Measurements from ENCODE around the gene AKT1. TPM values are rescaled to one million over a fixed set of nuclear protein-coding genes. Genes with fewer than 3 reads are reported as not detected.
"Not testable (repeated sequence)": the region's sequence is repeated elsewhere in the genome, so short reads cannot be mapped to it uniquely, and the experiment has no call there.

AKT1 gene
- total and polyA plus RNA-seq, 12 donors, result 66.4 to 300 (median 195) TPM

- H3K4me3 ChIP-seq, result peak overlapping the region in 1 of 4 donors; percentile 49
- H3K36me3 ChIP-seq (replicated peaks in 1 of 2), result no peaks in the 10 kb centered on the region
- 0 to 2% (median 1%) methylated on average over 6 to 69 of the region's 69 CpGs for WGBS, 4 donors
- no peaks in the 10 kb centered on the region for H3K9me3 ChIP-seq (replicated peaks in 1 of 3)
- peaks cover 42% of the 10 kb centered on the region for H3K27me3 ChIP-seq
- TF ChIP-seq, protein P1, sequence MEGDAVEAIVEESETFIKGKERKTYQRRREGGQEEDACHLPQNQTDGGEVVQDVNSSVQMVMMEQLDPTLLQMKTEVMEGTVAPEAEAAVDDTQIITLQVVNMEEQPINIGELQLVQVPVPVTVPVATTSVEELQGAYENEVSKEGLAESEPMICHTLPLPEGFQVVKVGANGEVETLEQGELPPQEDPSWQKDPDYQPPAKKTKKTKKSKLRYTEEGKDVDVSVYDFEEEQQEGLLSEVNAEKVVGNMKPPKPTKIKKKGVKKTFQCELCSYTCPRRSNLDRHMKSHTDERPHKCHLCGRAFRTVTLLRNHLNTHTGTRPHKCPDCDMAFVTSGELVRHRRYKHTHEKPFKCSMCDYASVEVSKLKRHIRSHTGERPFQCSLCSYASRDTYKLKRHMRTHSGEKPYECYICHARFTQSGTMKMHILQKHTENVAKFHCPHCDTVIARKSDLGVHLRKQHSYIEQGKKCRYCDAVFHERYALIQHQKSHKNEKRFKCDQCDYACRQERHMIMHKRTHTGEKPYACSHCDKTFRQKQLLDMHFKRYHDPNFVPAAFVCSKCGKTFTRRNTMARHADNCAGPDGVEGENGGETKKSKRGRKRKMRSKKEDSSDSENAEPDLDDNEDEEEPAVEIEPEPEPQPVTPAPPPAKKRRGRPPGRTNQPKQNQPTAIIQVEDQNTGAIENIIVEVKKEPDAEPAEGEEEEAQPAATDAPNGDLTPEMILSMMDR (IDR thresholded peaks at IDR 0.05), result no peak
- no peak for TF ChIP-seq POLR2A (IDR thresholded peaks at IDR 0.05)
- peaks cover 13 to 14% of the 10 kb centered on the region in 2 donors for H3K4me1 ChIP-seq (replicated peaks in 1 of 2)
- H3K27ac ChIP-seq, result no peak overlapping the region
- intact Hi-C loops (cut with DNase I), result no loop called here
- no peak for DNase-seq
Measured at GRCh38 chr14:104843442-104844305, 48.1 kb upstream of the AKT1 start.

- Histone ChIP-seq H3K27me3 (peaks cover 42% of the 10 kb centered on the region), H3K36me3 (replicated peaks in 1 of 2) (no peaks in the 10 kb centered on the region), H3K4me1 (replicated peaks in 1 of 2) (peaks cover 13 to 14% of the 10 kb centered on the region in 2 donors), H3K27ac (no peak overlapping the region), H3K9me3 (replicated peaks in 1 of 3) (no peaks in the 10 kb centered on the region), H3K4me3 (peak overlapping the region in 1 of 4 donors; percentile 49)
- no peak for DNase-seq
- intact Hi-C loops (cut with DNase I), result no loop called here
- TF ChIP-seq, protein P1 (IDR thresholded peaks at IDR 0.05), result no peak
- no peak for TF ChIP-seq POLR2A (IDR thresholded peaks at IDR 0.05)
- 40 to 50% (median 41%) methylated on average over 7 to 13 of the region's 13 CpGs for WGBS, 4 donors
Measured at GRCh38 chr14:104843006-104843405, 47.5 kb upstream of the AKT1 start.

DNA sequence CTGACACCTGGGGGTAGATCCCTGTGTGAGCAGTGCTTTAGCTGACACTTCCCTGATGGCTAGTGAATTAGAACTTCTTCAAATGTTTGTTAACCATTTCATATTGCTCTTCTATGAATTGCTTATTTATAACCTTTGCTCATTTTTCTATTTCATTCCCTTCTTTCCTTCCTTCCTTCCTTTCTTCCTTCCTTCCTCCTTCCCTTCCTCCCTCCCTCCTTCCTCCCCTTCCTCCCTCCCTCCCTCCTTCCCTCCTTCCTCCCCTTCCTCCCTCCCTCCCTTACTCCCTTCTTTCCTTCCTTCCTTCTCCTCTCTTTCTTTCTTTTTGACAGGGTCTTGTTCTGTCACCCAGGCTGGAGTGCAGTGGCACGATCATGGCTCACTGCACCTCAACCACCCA lies 46.2 kb upstream of the AKT1 start:
- no peak for DNase-seq
- no peak overlapping the region for H3K27ac ChIP-seq
- H3K4me1 ChIP-seq (replicated peaks in 1 of 2), result peaks cover 13 to 14% of the 10 kb centered on the region in 2 donors
- H3K9me3 ChIP-seq (replicated peaks in 1 of 3), result no peaks in the 10 kb centered on the region
- no peak overlapping the region for H3K4me3 ChIP-seq
- TF ChIP-seq, protein P1 (IDR thresholded peaks at IDR 0.05), result no peak
- no peak for TF ChIP-seq POLR2A (IDR thresholded peaks at IDR 0.05)
- H3K36me3 ChIP-seq (replicated peaks in 1 of 2), result no peaks in the 10 kb centered on the region
- WGBS, 4 donors, result 67 to 93% (median 80%) methylated on average over 1 of the region's 1 CpG
- intact Hi-C loops (cut with DNase I), result no loop called here
- H3K27me3 ChIP-seq, result peaks cover 40% of the 10 kb centered on the region

- H3K4me1 ChIP-seq (replicated peaks in 1 of 2); H3K9me3 ChIP-seq (replicated peaks in 1 of 3); DNase-seq; H3K36me3 ChIP-seq (replicated peaks in 1 of 2); H3K4me3 ChIP-seq; H3K27me3 ChIP-seq; intact Hi-C loops (cut with DNase I); H3K27ac ChIP-seq: not testable (repeated sequence)
- 81 to 90% (median 89%) methylated on average over 3 to 39 of the region's 41 CpGs for WGBS, 4 donors
Measured at GRCh38 chr14:104836171-104836935, 40.8 kb upstream of the AKT1 start.
